GM12878 (cell line): Measurements from ENCODE around the gene RIN1. TPM values are rescaled to one million over a fixed set of nuclear protein-coding genes. Genes with fewer than 3 reads are reported as not detected.

Source experiments
- ATAC-seq: fragments of 200-7000 bp; cut with Tn5 transposase; 3 replicates; pipeline ENCODE4 v1.9.1; 2020; ENCODE audit warnings: mild to moderate bottlenecking, moderate library complexity
- BruUV-seq: library from RNA; stranded (reverse); fragments of 400-500 nt; replicated peaks from 2 replicates; lab custom pipeline; 2021; lab: Mats Ljungman, UMichigan
- CTCF ChIA-PET: fragments of 300-600 bp; sonication (Branson Sonifier 250); formaldehyde crosslinking; extraction: SDS; loops from one replicate; lab custom pipeline; 2021; ENCODE audit warnings: inconsistent platforms; lab: Yijun Ruan, JAX
- POLR2A ChIA-PET: fragments of 350-600 bp; formaldehyde crosslinking; extraction: SDS; loops from one replicate; lab custom pipeline; 2021; ENCODE audit warnings: inconsistent platforms; lab: Charles Lee
- RAD21 ChIA-PET: fragments of 300-600 bp; sonication (Branson Sonifier 250); formaldehyde crosslinking; loops from one replicate; lab custom pipeline; 2023; ENCODE audit warnings: antibody characterized with exemption; ENCODE audit not compliant: unreplicated experiment; lab: Charles Lee
- SMC1A ChIA-PET: fragments of 300-600 bp; sonication (Branson Sonifier 250); formaldehyde crosslinking; loops from one replicate; lab custom pipeline; 2023; ENCODE audit not compliant: unreplicated experiment, uncharacterized antibody; lab: Charles Lee
- DNase-seq: peaks from one replicate; pipeline ENCODE4 v3.0.0-alpha.2; 2011; ENCODE audit warnings: low read depth, low spot score
- FAIRE-seq: peaks from 3 replicates; lab custom pipeline; 2011; peaks lifted over from hg19 to GRCh38; lab: Jason Lieb, UNC
- H2AFZ ChIP-seq: 2 replicates; pipeline ENCODE4 v1.6.0; 2011; ENCODE audit warnings: low read depth, low read length, control low read depth; ENCODE audit not compliant: control insufficient read depth
- H3K27ac ChIP-seq: 2 replicates; pipeline ENCODE4 v1.5.1; 2011; ENCODE audit warnings: control low read depth; ENCODE audit not compliant: control insufficient read depth, insufficient read depth
- H3K27me3 ChIP-seq, 2 experiments: replicated peaks in 1 of 2; 2 replicates each; pipeline versions ENCODE4 v1.6.0 to v1.6.1; 2011; ENCODE audit warnings: low read length in 1 of 2; ENCODE audit not compliant: control insufficient read depth in 2 of 2, insufficient read depth in 2 of 2
- H3K36me3 ChIP-seq, 2 experiments: 2 replicates each; pipeline ENCODE4 v1.5.1; 2011; ENCODE audit warnings: low read length in 1 of 2; ENCODE audit not compliant: control insufficient read depth in 2 of 2, insufficient read depth in 2 of 2
- H3K4me1 ChIP-seq: 2 replicates; pipeline ENCODE4 v1.6.1; 2011; ENCODE audit warnings: mild to moderate bottlenecking, low read length, moderate library complexity, mixed read lengths; ENCODE audit not compliant: control insufficient read depth, insufficient read depth
- H3K4me2 ChIP-seq: 2 replicates; pipeline ENCODE4 v1.6.0; 2011; ENCODE audit warnings: control low read depth; ENCODE audit not compliant: control insufficient read depth, insufficient read depth
- H3K4me3 ChIP-seq: fragments of 200-600 bp; sonication (generic); 2 replicates; pipeline ENCODE4 v1.5.1; 2016
- H3K79me2 ChIP-seq: 2 replicates; pipeline ENCODE4 v1.6.0; 2011; ENCODE audit warnings: low read length; ENCODE audit not compliant: control insufficient read depth, insufficient read depth
- H3K9ac ChIP-seq: 2 replicates; pipeline ENCODE4 v1.8.0; 2011; ENCODE audit warnings: low read length, control low read depth, mixed read lengths; ENCODE audit not compliant: control insufficient read depth, insufficient read depth
- H3K9me3 ChIP-seq: replicated peaks from 3 replicates; pipeline ENCODE4 v1.5.1; 2011; ENCODE audit warnings: mild to moderate bottlenecking, low read length; ENCODE audit not compliant: control insufficient read depth, insufficient read depth
- H4K20me1 ChIP-seq: 2 replicates; pipeline ENCODE4 v1.6.0; 2011; ENCODE audit not compliant: control insufficient read depth, insufficient read depth
- BHLHE40 ChIP-seq, 2 experiments: fragments of 450-650 bp in 1 of 2; IDR thresholded peaks; 2 replicates each; pipeline ENCODE4 v1.6.1; 2011 to 2017; ENCODE audit warnings: low read depth in 2 of 2, borderline replicate concordance in 1 of 2, improper control_type of control experiment in 1 of 2, low read length in 1 of 2, mild to moderate bottlenecking in 1 of 2
- CREB1 ChIP-seq: IDR thresholded peaks from 2 replicates; pipeline ENCODE4 v1.6.1; 2012; ENCODE audit warnings: low read depth, mild to moderate bottlenecking, inconsistent platforms
- DPF2 ChIP-seq: fragments of 450-650 bp; IDR thresholded peaks from 2 replicates; pipeline ENCODE4 v1.6.1; 2017; ENCODE audit warnings: mild to moderate bottlenecking
- YBX1 ChIP-seq: fragments of 450-650 bp; IDR thresholded peaks from 2 replicates; pipeline ENCODE4 v1.6.1; 2016; ENCODE audit warnings: antibody characterized with exemption
- WGBS: methylation state at CpG from one replicate; pipeline ENCODE4 v1.1.6; 2016; ENCODE audit warnings: low lambda C conversion rate; ENCODE audit not compliant: insufficient replicate concordance, insufficient coverage; ENCODE audit errors: missing lambda C conversion rate; 5-methylcytosine and 5-hydroxymethylcytosine counted together
- in situ Hi-C: fragments of 300-500 bp; cut with MboI; formaldehyde crosslinking; loops from 9 replicates; pipeline ENCODE4 v1.14.3; 2018; ENCODE audit warnings: mixed read lengths
- intact Hi-C: fragments of 100-400 bp; cut with micrococcal nuclease; formaldehyde crosslinking; loops from one replicate; pipeline ENCODE4 v1.14.2; 2022; ENCODE audit not compliant: unreplicated experiment
- polyA plus RNA-seq, 11 experiments: library from polyadenylated mRNA; depleted of rRNA in 4 of 11; unstranded in 6 of 11; stranded (reverse) in 5 of 11; fragments of >200 nt; fragmentation: Nextera tagmentation in 4 of 11; fragmentation: Illumina TruSeq in 1 of 11; extraction: Ambion mirVana in 4 of 11; extraction: Trizol in 1 of 11; gene quantifications; 1 replicate in 1 of 11; 2 replicates in 10 of 11; pipeline versions ENCODE4 v1.2.1 to v1.2.3, GENCODE V29; 2011 to 2016; ENCODE audit warnings: inconsistent platforms in 2 of 11, missing spikeins in 2 of 11, low read depth in 1 of 11
- total RNA-seq, 4 experiments: library from RNA; depleted of rRNA in 3 of 4; stranded (reverse); fragments of >200 nt in 3 of 4; fragmentation: Illumina TruSeq in 1 of 4; extraction: Trizol in 1 of 4; gene quantifications; 2 replicates each; pipeline versions ENCODE4 v1.2.1 to v1.2.3, GENCODE V29; 2013 to 2021

The RIN1 gene
- total and polyA plus RNA-seq, 10 of the 15 experiments (the other 5 are each of a cell fraction or from before 2014, with no cell fraction given), result 0.04 to 0.69 (median 0.22) TPM; not detected in 1

DNA sequence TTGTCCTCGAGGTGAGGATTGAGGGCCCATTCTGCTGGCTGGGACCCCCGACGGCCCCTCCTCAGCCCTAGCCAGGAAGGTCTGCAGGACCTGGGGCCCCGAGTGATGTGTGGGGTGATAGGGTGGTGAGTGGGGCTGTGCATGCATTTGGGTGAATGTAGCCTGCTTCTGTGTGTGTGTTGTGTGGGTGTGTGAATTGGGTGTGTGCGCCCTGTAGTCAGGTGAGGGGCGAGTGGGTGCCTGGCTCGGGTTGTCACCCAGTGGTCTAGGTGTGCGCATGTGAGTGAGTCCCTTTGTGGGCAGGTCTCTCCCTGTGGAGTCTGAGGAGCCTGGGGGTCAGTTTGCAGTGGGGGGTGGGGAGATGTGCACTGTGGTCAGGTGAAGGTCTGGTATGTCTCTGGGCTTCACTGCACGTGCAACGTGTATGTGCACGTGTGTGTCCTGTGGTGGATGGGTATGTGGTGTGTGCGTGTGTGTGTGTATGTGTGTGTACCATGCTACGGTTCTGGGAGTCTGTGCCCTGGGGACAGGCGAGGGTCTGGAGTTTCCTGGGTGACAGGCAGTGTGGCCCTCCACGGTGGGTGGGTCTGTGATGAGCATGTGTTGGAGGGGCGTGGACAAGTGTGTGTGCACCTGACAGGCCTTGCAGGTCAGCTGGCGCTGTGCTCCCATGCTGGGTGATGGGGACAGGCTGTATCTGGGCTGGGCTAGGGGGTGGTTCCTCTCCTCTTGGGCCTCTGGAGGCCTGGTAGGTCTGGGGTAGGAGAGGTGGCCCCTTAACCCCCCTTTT, 43.5 kb downstream of the RIN1 start:
- SMC1A ChIA-PET, result no interaction called here
- DNase-seq (no peak), FAIRE-seq (no peak), ATAC-seq (no peak)
- no peaks in the 10 kb centered on the region for H3K9me3 ChIP-seq
- no peak overlapping the region for H3K27ac ChIP-seq
- H3K4me1 ChIP-seq, result peaks cover 12% of the 10 kb centered on the region
- BruUV-seq, result no TSS peak
- intact Hi-C loops, result no loop called here
- peak in 1 of 2 experiments; percentile 59; a peak in 2 of 4 replicates for TF ChIP-seq BHLHE40 (IDR thresholded peaks at IDR 0.05; ENCODE audit: borderline replicate concordance in 1 of 2, low read depth in 2 of 2, low read length in 1 of 2)
- TF ChIP-seq CREB1, result no peak
- TF ChIP-seq YBX1, result no peak
- TF ChIP-seq DPF2, result no peak
- POLR2A ChIA-PET, result no interaction called here
- H3K4me3 ChIP-seq, result no peak overlapping the region
- peaks cover 2 to 7% of the 10 kb centered on the region in 2 experiments; a peak in 2 of 4 replicates for H3K27me3 ChIP-seq
- peaks cover 10% of the 10 kb centered on the region for H3K79me2 ChIP-seq
- no peak overlapping the region for H3K4me2 ChIP-seq
- H2AFZ ChIP-seq, result no peak overlapping the region
- in situ Hi-C loops, result no loop called here
- H4K20me1 ChIP-seq, result no peaks in the 10 kb centered on the region
- CTCF ChIA-PET, result no interaction called here
- RAD21 ChIA-PET, result no interaction called here
- H3K36me3 ChIP-seq, result no peaks in the 10 kb centered on the region
- WGBS, result 10% methylated on average over 17 of the region's 17 CpGs
- H3K9ac ChIP-seq, result no peak overlapping the region
